ENCODE data around the gene DEPDC5. TPM values are rescaled to one million over a fixed set of nuclear protein-coding genes. Genes with fewer than 3 reads are reported as not detected.
"Not testable (repeated sequence)": the region's sequence is repeated elsewhere in the genome, so short reads cannot be mapped to it uniquely, and the experiment has no call there.

The DEPDC5 gene
- total RNA-seq, 1 donor from 2014 or later = 13.0 TPM

- Histone ChIP-seq H3K9ac (ENCODE audit: low read length) (no peak overlapping the region), H3K36me3 (ENCODE audit: insufficient read depth, low read length) (peaks cover 40% of the 10 kb centered on the region), H2AFZ (ENCODE audit: low read depth, low read length) (no peak overlapping the region), H4K20me1 (ENCODE audit: insufficient read depth, low read length) (no peaks in the 10 kb centered on the region), H3K79me2 (ENCODE audit: insufficient read depth, low read length) (no peaks in the 10 kb centered on the region), H3K4me1 (ENCODE audit: insufficient read depth, low read length) (no peaks in the 10 kb centered on the region), H3K4me2 (ENCODE audit: low read length) (no peak overlapping the region), H3K9me3 (ENCODE audit: insufficient read depth, low read depth, low read length) (no peaks in the 10 kb centered on the region), H3K27me3 (ENCODE audit: insufficient read depth, low read length) (no peaks in the 10 kb centered on the region), H3K27ac (ENCODE audit: low read depth, low read length) (no peak overlapping the region), H3K4me3 (ENCODE audit: insufficient read depth, low read depth, low read length) (no peak overlapping the region)
- Mint-ChIP-seq H3K4me1 (ENCODE audit: low read depth, unreplicated experiment) (no peaks in the 10 kb centered on the region), H3K36me3 (ENCODE audit: low read depth, unreplicated experiment) (peaks cover 34% of the 10 kb centered on the region), H3K9me3 (ENCODE audit: unreplicated experiment) (no peaks in the 10 kb centered on the region), H3K27me3 (ENCODE audit: low read depth, unreplicated experiment) (no peaks in the 10 kb centered on the region), H3K4me3 (ENCODE audit: unreplicated experiment) (no peak overlapping the region), H3K27ac (ENCODE audit: unreplicated experiment) (no peak overlapping the region)
- TF ChIP-seq, protein P1, sequence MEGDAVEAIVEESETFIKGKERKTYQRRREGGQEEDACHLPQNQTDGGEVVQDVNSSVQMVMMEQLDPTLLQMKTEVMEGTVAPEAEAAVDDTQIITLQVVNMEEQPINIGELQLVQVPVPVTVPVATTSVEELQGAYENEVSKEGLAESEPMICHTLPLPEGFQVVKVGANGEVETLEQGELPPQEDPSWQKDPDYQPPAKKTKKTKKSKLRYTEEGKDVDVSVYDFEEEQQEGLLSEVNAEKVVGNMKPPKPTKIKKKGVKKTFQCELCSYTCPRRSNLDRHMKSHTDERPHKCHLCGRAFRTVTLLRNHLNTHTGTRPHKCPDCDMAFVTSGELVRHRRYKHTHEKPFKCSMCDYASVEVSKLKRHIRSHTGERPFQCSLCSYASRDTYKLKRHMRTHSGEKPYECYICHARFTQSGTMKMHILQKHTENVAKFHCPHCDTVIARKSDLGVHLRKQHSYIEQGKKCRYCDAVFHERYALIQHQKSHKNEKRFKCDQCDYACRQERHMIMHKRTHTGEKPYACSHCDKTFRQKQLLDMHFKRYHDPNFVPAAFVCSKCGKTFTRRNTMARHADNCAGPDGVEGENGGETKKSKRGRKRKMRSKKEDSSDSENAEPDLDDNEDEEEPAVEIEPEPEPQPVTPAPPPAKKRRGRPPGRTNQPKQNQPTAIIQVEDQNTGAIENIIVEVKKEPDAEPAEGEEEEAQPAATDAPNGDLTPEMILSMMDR (IDR thresholded peaks at IDR 0.05; ENCODE audit: insufficient read depth, low read depth, low read length) = no peak
- TF ChIP-seq EZH2 (IDR thresholded peaks at IDR 0.05; ENCODE audit: insufficient read depth, low read length) = no peak
- FAIRE-seq (no peak), DNase-seq (ENCODE audit: low read depth) (no peak)
Measured at GRCh38 chr22:31806751-31807150, 52.9 kb downstream of the DEPDC5 start.

GRCh38 chr22:31812977-31813605 lies 59.3 kb downstream of the DEPDC5 start:
- Mint-ChIP-seq H3K4me1 (ENCODE audit: low read depth, unreplicated experiment) (no peaks in the 10 kb centered on the region), H3K4me3 (ENCODE audit: unreplicated experiment) (no peak overlapping the region), H3K27ac (ENCODE audit: unreplicated experiment) (no peak overlapping the region), H3K27me3 (ENCODE audit: low read depth, unreplicated experiment) (no peaks in the 10 kb centered on the region), H3K9me3 (ENCODE audit: unreplicated experiment) (no peaks in the 10 kb centered on the region), H3K36me3 (ENCODE audit: low read depth, unreplicated experiment) (peaks cover 29% of the 10 kb centered on the region)
- H3K9me3 ChIP-seq (ENCODE audit: insufficient read depth, low read depth, low read length) = no peaks in the 10 kb centered on the region
- peaks cover 28% of the 10 kb centered on the region for H3K36me3 ChIP-seq (ENCODE audit: insufficient read depth, low read length)
- TF ChIP-seq, protein P1 (IDR thresholded peaks at IDR 0.05; ENCODE audit: insufficient read depth, low read depth, low read length) = no peak
- no peak for TF ChIP-seq EZH2 (IDR thresholded peaks at IDR 0.05; ENCODE audit: insufficient read depth, low read length)
- no peaks in the 10 kb centered on the region for H3K79me2 ChIP-seq (ENCODE audit: insufficient read depth, low read length)
- no peaks in the 10 kb centered on the region for H4K20me1 ChIP-seq (ENCODE audit: insufficient read depth, low read length)
- H3K4me2 ChIP-seq (ENCODE audit: low read length) = no peak overlapping the region
- H2AFZ ChIP-seq (ENCODE audit: low read depth, low read length) = no peak overlapping the region
- DNase-seq (ENCODE audit: low read depth) (no peak), FAIRE-seq (no peak)
- no peaks in the 10 kb centered on the region for H3K27me3 ChIP-seq (ENCODE audit: insufficient read depth, low read length)
- no peak overlapping the region for H3K4me3 ChIP-seq (ENCODE audit: insufficient read depth, low read depth, low read length)
- no peak overlapping the region for H3K9ac ChIP-seq (ENCODE audit: low read length)
- no peak overlapping the region for H3K27ac ChIP-seq (ENCODE audit: low read depth, low read length)
- H3K4me1 ChIP-seq (ENCODE audit: insufficient read depth, low read length) = peaks cover under 1% of the 10 kb centered on the region

GRCh38 chr22:31813898-31814297 lies 60.1 kb downstream of the DEPDC5 start:
- H3K4me2 ChIP-seq (ENCODE audit: low read length); H3K4me1 Mint-ChIP-seq (ENCODE audit: low read depth, unreplicated experiment); H3K79me2 ChIP-seq (ENCODE audit: insufficient read depth, low read length); FAIRE-seq; H3K27ac Mint-ChIP-seq (ENCODE audit: unreplicated experiment); H2AFZ ChIP-seq (ENCODE audit: low read depth, low read length); H3K27me3 ChIP-seq (ENCODE audit: insufficient read depth, low read length); H3K9me3 ChIP-seq (ENCODE audit: insufficient read depth, low read depth, low read length); H4K20me1 ChIP-seq (ENCODE audit: insufficient read depth, low read length); H3K4me3 Mint-ChIP-seq (ENCODE audit: unreplicated experiment); H3K4me3 ChIP-seq (ENCODE audit: insufficient read depth, low read depth, low read length); H3K9ac ChIP-seq (ENCODE audit: low read length); H3K4me1 ChIP-seq (ENCODE audit: insufficient read depth, low read length); DNase-seq (ENCODE audit: low read depth); H3K27me3 Mint-ChIP-seq (ENCODE audit: low read depth, unreplicated experiment); H3K27ac ChIP-seq (ENCODE audit: low read depth, low read length); H3K9me3 Mint-ChIP-seq (ENCODE audit: unreplicated experiment): not testable (repeated sequence)
- H3K36me3 Mint-ChIP-seq (ENCODE audit: low read depth, unreplicated experiment) = peaks cover 31% of the 10 kb centered on the region
- H3K36me3 ChIP-seq (ENCODE audit: insufficient read depth, low read length) = peaks cover 30% of the 10 kb centered on the region
